ENCODE data around the gene MUC15.

- TF ChIP-seq CTCF (IDR thresholded peaks at IDR 0.05) (no peak), EZH2 (IDR thresholded peaks at IDR 0.05; ENCODE audit: borderline replicate concordance, insufficient read depth, low read depth, low read length, poor library complexity, severe bottlenecking) (no peak)
These were observed 49.0 kb downstream of the MUC15 start for GRCh38 chr11:26522912-26523610.

Measured in B cell (primary cell).